B cell (primary cell): ENCODE measurements around the gene RBP4.

Experiments used
- CTCF ChIP-seq: fragments of 200-600 bp; IDR thresholded peaks from one replicate; pipeline ENCODE4 v1.8.0; 2022; ENCODE audit warnings: antibody characterized with exemption, mild to moderate bottlenecking
- EZH2 ChIP-seq: IDR thresholded peaks from 2 replicates; pipeline ENCODE4 v1.6.1; 2012; ENCODE audit warnings: borderline replicate concordance, low read depth, mild to moderate bottlenecking, moderate library complexity, low read length; ENCODE audit not compliant: insufficient read depth, poor library complexity, severe bottlenecking

DNA sequence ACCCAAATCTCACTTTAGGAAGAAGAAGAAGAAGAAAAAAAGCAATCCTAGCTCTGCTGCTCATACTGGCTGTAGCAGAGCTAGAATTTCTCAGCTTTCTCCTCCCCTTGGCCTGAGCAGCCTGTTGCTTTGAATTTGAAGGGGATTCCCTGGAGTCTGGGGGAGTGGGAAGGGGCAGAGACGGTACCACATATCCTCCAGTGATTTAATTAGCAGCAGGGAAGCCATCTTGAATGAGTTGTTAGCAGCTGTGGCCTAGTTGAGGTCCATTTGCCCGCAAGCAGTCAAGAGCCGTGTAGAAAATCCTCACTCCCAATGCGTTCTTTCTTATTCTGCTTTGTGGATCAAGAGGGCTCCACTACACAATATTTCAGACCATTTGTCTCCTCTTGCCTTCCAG lies 27.8 kb upstream of the RBP4 start:
- TF ChIP-seq EZH2 (no peak), CTCF (no peak)
